ENCODE measurements around the gene IRF2BP2. TPM values are rescaled to one million over a fixed set of nuclear protein-coding genes. Genes with fewer than 3 reads are reported as not detected.

IRF2BP2 gene
- total and polyA plus RNA-seq, 2 donors (not counting 1 experiment from before 2014, with no cell fraction given): 126 to 255 TPM

DNA sequence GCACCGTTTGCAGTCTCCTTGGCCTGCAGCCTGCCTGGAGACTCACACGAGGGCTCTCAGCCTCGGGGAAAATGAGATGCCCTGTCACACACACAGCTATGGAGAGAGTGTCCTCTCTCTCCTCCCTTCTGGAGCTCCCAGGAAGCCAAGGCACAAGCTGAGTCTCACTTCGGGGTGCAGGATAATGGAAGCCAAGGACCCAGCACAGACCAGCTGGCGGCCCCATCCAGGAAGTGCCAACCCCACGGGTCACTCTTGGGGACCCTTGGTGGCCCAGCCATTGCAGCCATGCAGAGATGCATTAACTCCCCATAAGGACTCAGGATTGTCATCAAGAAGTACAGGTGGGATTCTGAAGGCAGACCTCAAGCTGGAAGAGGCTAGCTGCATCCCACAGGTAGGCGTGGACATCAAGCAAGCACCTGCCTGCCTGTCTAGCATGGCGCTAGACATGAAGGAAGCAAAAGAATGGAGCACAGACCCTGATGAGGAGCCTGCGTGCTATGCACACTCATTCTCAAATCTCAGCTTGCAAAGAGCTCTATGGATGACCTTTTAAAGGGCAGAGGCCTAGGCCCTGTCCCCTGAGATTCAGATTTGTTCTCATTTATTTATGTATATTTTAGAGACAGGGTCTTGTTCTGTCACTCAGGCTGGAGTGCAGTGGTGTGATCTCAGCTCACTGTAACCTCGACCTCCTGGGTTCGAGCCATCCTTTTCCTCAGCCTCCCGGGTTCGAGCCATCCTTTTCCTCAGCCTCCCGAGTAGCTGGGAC, 49.9 kb downstream of the IRF2BP2 start:
- no peak for DNase-seq
- H3K27ac ChIP-seq (ENCODE audit: low read length in 2 of 2): no peak overlapping the region
- no peaks in the 10 kb centered on the region for H3K9me3 ChIP-seq (ENCODE audit: control extremely low read depth in 1 of 3, control insufficient read depth in 2 of 3, insufficient read depth in 1 of 3, low read length in 2 of 3)
- no peaks in the 10 kb centered on the region for H3K79me2 ChIP-seq (ENCODE audit: control insufficient read depth, insufficient read depth, low read length)
- H4K20me1 ChIP-seq (ENCODE audit: control insufficient read depth, insufficient read depth, low read length, poor library complexity, severe bottlenecking): no peaks in the 10 kb centered on the region
- Mint-ChIP-seq H3K9me3 (ENCODE audit: insufficient read depth) (no peaks in the 10 kb centered on the region), H3K27me3 (no peaks in the 10 kb centered on the region), H3K27ac (no peak overlapping the region), H3K4me3 (no peak overlapping the region), H3K4me1 (no peaks in the 10 kb centered on the region)
- H2AFZ ChIP-seq (ENCODE audit: insufficient read depth, low read depth, low read length, poor library complexity, severe bottlenecking): no peak overlapping the region
- WGBS (ENCODE audit: insufficient coverage): 96% methylated on average over 10 of the region's 14 CpGs
- no peaks in the 10 kb centered on the region for H3K36me3 ChIP-seq (replicated peaks in 1 of 2; ENCODE audit: control extremely low read depth in 1 of 2, control insufficient read depth in 1 of 2, extremely low read depth in 1 of 2, insufficient read depth in 2 of 2, low read length in 1 of 2)
- ChIA-PET POLR2A (no interaction called here), CTCF (interaction anchor here (1.1 kb wide), 1 partner anchor 38 kb away, joined by 3 read pairs; no protein-coding TSS in a partner anchor)
- no peak overlapping the region for H3K4me3 ChIP-seq (ENCODE audit: control extremely low read depth in 1 of 5, extremely low read depth in 1 of 5, insufficient read depth in 1 of 5, low read depth in 2 of 5, low read length in 4 of 5)
- TF ChIP-seq EZH2 (IDR thresholded peaks at IDR 0.05; ENCODE audit: borderline replicate concordance, insufficient read depth, low read depth, low read length, poor library complexity, severe bottlenecking): no peak
- TF ChIP-seq, protein P1, sequence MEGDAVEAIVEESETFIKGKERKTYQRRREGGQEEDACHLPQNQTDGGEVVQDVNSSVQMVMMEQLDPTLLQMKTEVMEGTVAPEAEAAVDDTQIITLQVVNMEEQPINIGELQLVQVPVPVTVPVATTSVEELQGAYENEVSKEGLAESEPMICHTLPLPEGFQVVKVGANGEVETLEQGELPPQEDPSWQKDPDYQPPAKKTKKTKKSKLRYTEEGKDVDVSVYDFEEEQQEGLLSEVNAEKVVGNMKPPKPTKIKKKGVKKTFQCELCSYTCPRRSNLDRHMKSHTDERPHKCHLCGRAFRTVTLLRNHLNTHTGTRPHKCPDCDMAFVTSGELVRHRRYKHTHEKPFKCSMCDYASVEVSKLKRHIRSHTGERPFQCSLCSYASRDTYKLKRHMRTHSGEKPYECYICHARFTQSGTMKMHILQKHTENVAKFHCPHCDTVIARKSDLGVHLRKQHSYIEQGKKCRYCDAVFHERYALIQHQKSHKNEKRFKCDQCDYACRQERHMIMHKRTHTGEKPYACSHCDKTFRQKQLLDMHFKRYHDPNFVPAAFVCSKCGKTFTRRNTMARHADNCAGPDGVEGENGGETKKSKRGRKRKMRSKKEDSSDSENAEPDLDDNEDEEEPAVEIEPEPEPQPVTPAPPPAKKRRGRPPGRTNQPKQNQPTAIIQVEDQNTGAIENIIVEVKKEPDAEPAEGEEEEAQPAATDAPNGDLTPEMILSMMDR (IDR thresholded peaks at IDR 0.05): no peak
- H3K27me3 ChIP-seq (replicated peaks in 1 of 4; ENCODE audit: control extremely low read depth in 1 of 4, control insufficient read depth in 3 of 4, insufficient read depth in 4 of 4, low read length in 3 of 4): no peaks in the 10 kb centered on the region
- H3K4me1 ChIP-seq (ENCODE audit: control insufficient read depth in 2 of 2, insufficient read depth in 2 of 2, low read length in 2 of 2): no peaks in the 10 kb centered on the region
- no peak overlapping the region for H3K9ac ChIP-seq (ENCODE audit: low read length)
- no peak overlapping the region for H3K4me2 ChIP-seq (replicated peaks; ENCODE audit: low read depth, low read length, poor library complexity, severe bottlenecking)
- ATAC-seq (ENCODE audit: low read depth): no peak
- intact Hi-C loops (cut with micrococcal nuclease): no loop called here

DNA sequence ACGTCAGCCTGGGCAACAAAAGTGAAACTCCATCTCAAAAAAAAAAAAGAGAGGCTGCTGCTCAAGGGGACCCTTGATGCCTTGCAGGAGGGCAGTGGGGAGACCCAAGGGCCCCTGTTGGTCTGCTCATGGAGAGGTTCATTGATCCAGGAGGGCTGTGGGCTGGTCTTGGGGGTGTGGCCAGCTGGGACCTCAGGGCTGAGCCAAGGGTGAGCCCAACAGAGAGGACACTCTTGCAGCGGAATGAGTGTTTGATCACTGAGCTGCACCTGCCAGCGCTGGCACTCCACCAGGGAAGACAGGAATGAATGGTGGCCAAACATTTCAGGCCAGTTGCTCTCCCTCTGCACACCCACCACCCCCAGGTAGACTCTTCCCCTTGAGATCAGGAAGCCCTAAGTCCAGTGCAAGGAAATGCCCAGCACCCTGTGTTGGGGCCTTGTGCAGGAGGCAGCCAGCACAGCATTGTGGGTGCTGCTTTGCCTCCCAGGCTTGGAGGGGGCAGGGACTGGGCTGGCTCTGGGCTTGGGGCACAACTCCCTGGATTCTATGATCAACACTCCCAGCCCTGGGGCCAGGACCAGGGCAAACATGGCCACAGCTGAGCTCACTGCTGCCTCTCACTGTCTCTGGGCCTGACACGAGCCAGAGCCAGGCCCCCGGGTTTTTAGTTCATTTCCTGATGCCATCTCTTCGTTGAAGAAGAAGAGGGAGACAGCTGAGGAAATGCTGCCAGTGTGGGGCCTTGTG, 50.7 kb downstream of the IRF2BP2 start:
- DNase-seq (no peak), ATAC-seq (ENCODE audit: low read depth) (no peak)
- Mint-ChIP-seq H3K4me1 (no peaks in the 10 kb centered on the region), H3K9me3 (ENCODE audit: insufficient read depth) (no peaks in the 10 kb centered on the region), H3K4me3 (no peak overlapping the region), H3K27me3 (no peaks in the 10 kb centered on the region), H3K27ac (no peak overlapping the region)
- 95% methylated on average over 6 of the region's 6 CpGs for WGBS (ENCODE audit: insufficient coverage)
- Histone ChIP-seq H3K27ac (ENCODE audit: low read length in 2 of 2) (no peak overlapping the region), H4K20me1 (ENCODE audit: control insufficient read depth, insufficient read depth, low read length, poor library complexity, severe bottlenecking) (no peaks in the 10 kb centered on the region), H2AFZ (ENCODE audit: insufficient read depth, low read depth, low read length, poor library complexity, severe bottlenecking) (no peak overlapping the region), H3K27me3 (replicated peaks in 1 of 4; ENCODE audit: control extremely low read depth in 1 of 4, control insufficient read depth in 3 of 4, insufficient read depth in 4 of 4, low read length in 3 of 4) (no peaks in the 10 kb centered on the region), H3K9me3 (ENCODE audit: control extremely low read depth in 1 of 3, control insufficient read depth in 2 of 3, insufficient read depth in 1 of 3, low read length in 2 of 3) (no peaks in the 10 kb centered on the region), H3K79me2 (ENCODE audit: control insufficient read depth, insufficient read depth, low read length) (no peaks in the 10 kb centered on the region), H3K4me2 (replicated peaks; ENCODE audit: low read depth, low read length, poor library complexity, severe bottlenecking) (no peak overlapping the region), H3K9ac (ENCODE audit: low read length) (no peak overlapping the region), H3K4me3 (ENCODE audit: control extremely low read depth in 1 of 5, extremely low read depth in 1 of 5, insufficient read depth in 1 of 5, low read depth in 2 of 5, low read length in 4 of 5) (no peak overlapping the region), H3K36me3 (replicated peaks in 1 of 2; ENCODE audit: control extremely low read depth in 1 of 2, control insufficient read depth in 1 of 2, extremely low read depth in 1 of 2, insufficient read depth in 2 of 2, low read length in 1 of 2) (no peaks in the 10 kb centered on the region), H3K4me1 (ENCODE audit: control insufficient read depth in 2 of 2, insufficient read depth in 2 of 2, low read length in 2 of 2) (no peaks in the 10 kb centered on the region)
- TF ChIP-seq, protein P1 (IDR thresholded peaks at IDR 0.05): no peak
- no peak for TF ChIP-seq EZH2 (IDR thresholded peaks at IDR 0.05; ENCODE audit: borderline replicate concordance, insufficient read depth, low read depth, low read length, poor library complexity, severe bottlenecking)
- POLR2A ChIA-PET: no interaction called here
- intact Hi-C loops (cut with micrococcal nuclease): no loop called here
- CTCF ChIA-PET: no interaction called here
